Heart left ventricle (tissue), 16 donors: ENCODE results near the gene NXPH4. TPM values are rescaled to one million over a fixed set of nuclear protein-coding genes. Genes with fewer than 3 reads are reported as not detected.

Source experiments
- ATAC-seq, 4 donors: fragments of 200-7000 bp; cut with Tn5 transposase; one replicate each; pipeline ENCODE4 v1.9.1; 2020 to 2022; ENCODE audit warnings: moderate library complexity in 4 of 4, mild to moderate bottlenecking in 3 of 4, moderate number of reproducible peaks in 1 of 4
- DNase-seq, 5 donors: peaks; one replicate each; pipeline ENCODE4 v3.0.0-alpha.2; 2020
- H3K27ac ChIP-seq, 12 donors: fragments of 200-600 bp; sonication (generic) in 4 of 12; one replicate each; pipeline versions ENCODE4 v1.5.0 to v1.8.0; 2016 to 2022; ENCODE audit warnings: mild to moderate bottlenecking in 2 of 12
- H3K27me3 ChIP-seq, 9 donors: fragments of 200-600 bp; sonication (generic) in 2 of 9; one replicate each; pipeline versions ENCODE4 v1.5.1 to v1.8.0; 2016 to 2022; ENCODE audit warnings: mild to moderate bottlenecking in 3 of 9
- H3K36me3 ChIP-seq, 9 donors: fragments of 200-600 bp; sonication (generic) in 2 of 9; one replicate each; pipeline versions ENCODE4 v1.5.0 to v1.8.0; 2018 to 2022; ENCODE audit warnings: mild to moderate bottlenecking in 2 of 9
- H3K4me1 ChIP-seq, 12 donors: fragments of 200-600 bp; sonication (generic) in 4 of 12; one replicate each; pipeline versions ENCODE4 v1.5.0 to v1.8.0; 2016 to 2022; ENCODE audit warnings: mild to moderate bottlenecking in 3 of 12
- H3K4me3 ChIP-seq, 12 donors: fragments of 200-600 bp; sonication (generic) in 4 of 12; one replicate each; pipeline versions ENCODE4 v1.5.0 to v1.8.0; 2017 to 2022; ENCODE audit warnings: mild to moderate bottlenecking in 9 of 12, moderate library complexity in 4 of 12
- H3K9me3 ChIP-seq, 12 donors: fragments of 200-600 bp; sonication (generic) in 4 of 12; one replicate each; pipeline versions ENCODE4 v1.5.0 to v1.8.0; 2016 to 2022; ENCODE audit warnings: mild to moderate bottlenecking in 1 of 12
- CTCF ChIP-seq, 12 donors: fragments of 200-600 bp; sonication (generic) in 4 of 12; IDR thresholded peaks; one replicate each; pipeline versions ENCODE4 v1.5.0 to v1.8.0; 2018 to 2022; ENCODE audit warnings: antibody characterized with exemption in 12 of 12, mild to moderate bottlenecking in 5 of 12
- POLR2A ChIP-seq, 2 donors: fragments of 450-650 bp; IDR thresholded peaks; one replicate each; pipeline ENCODE4 v1.6.1; 2017; ENCODE audit warnings: antibody characterized with exemption in 2 of 2, mild to moderate bottlenecking in 2 of 2, moderate library complexity in 2 of 2
- WGBS, 4 donors: extraction: QIAGEN DNeasy Blood & Tissue Kit in 2 of 4; methylation state at CpG; one replicate each; pipeline versions ENCODE4 v1.1.5 to v1.1.7; 2013 to 2018; 5-methylcytosine and 5-hydroxymethylcytosine counted together
- intact Hi-C, 10 donors: fragments of 100-400 bp; cut with DNase I; formaldehyde crosslinking; loops; one replicate each; pipeline versions ENCODE4 v1.11.1 to v1.14.2; 2022
- long read RNA-seq, 3 donors: library from polyadenylated mRNA; unstranded; transcript quantifications; one replicate each; pipeline ENCODE4 v2.0.0, GENCODE V29; 2020 to 2021
- polyA plus RNA-seq, 2 donors: library from polyadenylated mRNA; stranded (reverse); fragments of 200-250 nt; gene quantifications; one replicate each; pipeline ENCODE4 v1.2.3, GENCODE V29; 2013
- total RNA-seq, 9 donors: library from RNA; depleted of rRNA in 2 of 9; stranded (reverse); fragments of >200 nt in 2 of 9; fragmentation: NEBNext Ultra II Directional in 3 of 9; extraction: Animal tissue kit (Norgen Biotek cat#: 25700) in 3 of 9; gene quantifications; one replicate each; pipeline versions ENCODE4 v1.1.0 to v1.2.4, GENCODE V29; 2016 to 2023
- donor health status: ischemic (EF 13 %, LVEDD 7.1; RV severe dilation, severe dysfunction).
- donor health status: healthy with polysubstance abuse.
- donor health status: DM: no; HTN: yes; CAD: no.
- donor health status: DM: no; HTN: no; CAD: no.
- donor health status: ischemic (EF 25% LVEDD 6.9; RV normal size, moderate dysfunction).
- donor health status: ischemic (EF 25% LVEDD 5.7; RV mildly dilated, moderate dysfunction).
- donor health status: healthy.
- donor health status: DM: yes; HTN: yes; CAD: no.
- donor health status: ischemic (EF 35%, LVEDD 5.7; RV mildly dilated, moderate dysfunction).
- donor health status: nonischemic (EF 11% LVEDD 7.7; RV severe dilation, severe dysfunction).
- donor health status: DM: yes; HTN: yes; CAD: no.
- donor health status: PGD.
- donor health status: ischemic (EF 29% LVEDD 5.4; RV normal size, mild dysfunction).
- donor health status: nonischemic (EF 23%, LVEDD 6.1; RV moderate dilation, normal function).

The NXPH4 gene
- total RNA-seq = 1 to 10 TPM; 1.9 to 8.0 (median 3.2) TPM
- 1 to 10 TPM; 1.3 to 2.3 TPM for polyA plus RNA-seq
- long read RNA-seq, donor 1 = 0 reads
- long read RNA-seq, donor 2 = 0 reads
- long read RNA-seq, donor 3, partial matches to known transcripts = 0 of 2 reads
- long read RNA-seq, donor 3, other reads (novel, unspliced or antisense) = 0 of 2 reads

- 1 to 9% (median 3%) methylated on average over 13 to 102 of the region's 102 CpGs for WGBS, 4 donors
- no peak within 1 kb of the TSS for H3K27ac ChIP-seq
- no peaks in the 10 kb centered on the region for H3K9me3 ChIP-seq
- H3K4me3 ChIP-seq = peak within 1 kb of the TSS; percentile 36 to 66 (median 56)
- H3K27me3 ChIP-seq = peaks cover 9 to 64% (median 45%) of the 10 kb centered on the region in 9 donors
- peaks cover 0 to 16% (median 10%) of the 10 kb centered on the region in 9 donors for H3K36me3 ChIP-seq
- peak in 2 of 4 donors; percentile 1 to 4 for ATAC-seq
- peak in 3 of 5 donors; percentile 49 to 72 (median 64) for DNase-seq
- TF ChIP-seq CTCF (IDR thresholded peaks at IDR 0.05) = peak in 1 of 12 donors; percentile 12
- no peak for TF ChIP-seq POLR2A (IDR thresholded peaks at IDR 0.05)
- H3K4me1 ChIP-seq = peaks cover 8 to 45% (median 33%) of the 10 kb centered on the region in 12 donors
- intact Hi-C loops = loop anchor here in 1 of 10 donors (5.0 kb wide), 1 partner anchor 241 kb away; the partner anchor contains the start of genes GLI1 and INHBE
Measured at GRCh38 chr12:57216014-57216911, at the start of gene NXPH4. Gene NXPH4 (plus strand): TSS chr12:57216794. CDS start chr12:57216970, 176 bp downstream.

GRCh38 chr12:57166971-57167371 is 49.6 kb upstream of the NXPH4 start:
- H3K27ac ChIP-seq = no peak overlapping the region
- DNase-seq (no peak), ATAC-seq (no peak)
- no peaks in the 10 kb centered on the region for H3K9me3 ChIP-seq
- no peak overlapping the region for H3K4me3 ChIP-seq
- H3K27me3 ChIP-seq = no peaks in the 10 kb centered on the region
- 70 to 80% (median 75%) methylated on average over 6 to 10 of the region's 10 CpGs for WGBS, 4 donors
- peaks cover 0 to 98% (median 90%) of the 10 kb centered on the region in 9 donors for H3K36me3 ChIP-seq
- peaks cover 0 to 9% (median 0%) of the 10 kb centered on the region in 12 donors for H3K4me1 ChIP-seq
- TF ChIP-seq POLR2A (IDR thresholded peaks at IDR 0.05) = no peak
- no peak for TF ChIP-seq CTCF (IDR thresholded peaks at IDR 0.05)
- intact Hi-C loops = no loop called here

GRCh38 chr12:57168058-57168457 is 48.5 kb upstream of the NXPH4 start:
- DNase-seq = no peak
- peaks cover 0 to 95% (median 84%) of the 10 kb centered on the region in 9 donors for H3K36me3 ChIP-seq
- H3K27ac ChIP-seq = no peak overlapping the region
- no peak for ATAC-seq
- no peaks in the 10 kb centered on the region for H3K9me3 ChIP-seq
- WGBS, 4 donors = 80 to 87% (median 86%) methylated on average over 10 of the region's 10 CpGs
- H3K4me1 ChIP-seq = peaks cover 0 to 4% (median 0%) of the 10 kb centered on the region in 12 donors
- no peaks in the 10 kb centered on the region for H3K27me3 ChIP-seq
- intact Hi-C loops = no loop called here
- no peak for TF ChIP-seq CTCF (IDR thresholded peaks at IDR 0.05)
- TF ChIP-seq POLR2A (IDR thresholded peaks at IDR 0.05) = no peak
- H3K4me3 ChIP-seq = no peak overlapping the region
